GM21390 (cell line): ENCODE data around the gene NPAS3.

ENCODE experiments used
- ATAC-seq: cut with Tn5 transposase; IDR thresholded peaks from one replicate; pipeline ENCODE4 v1.9.1; 2021; ENCODE audit not compliant: unreplicated experiment

Gene NPAS3

DNA sequence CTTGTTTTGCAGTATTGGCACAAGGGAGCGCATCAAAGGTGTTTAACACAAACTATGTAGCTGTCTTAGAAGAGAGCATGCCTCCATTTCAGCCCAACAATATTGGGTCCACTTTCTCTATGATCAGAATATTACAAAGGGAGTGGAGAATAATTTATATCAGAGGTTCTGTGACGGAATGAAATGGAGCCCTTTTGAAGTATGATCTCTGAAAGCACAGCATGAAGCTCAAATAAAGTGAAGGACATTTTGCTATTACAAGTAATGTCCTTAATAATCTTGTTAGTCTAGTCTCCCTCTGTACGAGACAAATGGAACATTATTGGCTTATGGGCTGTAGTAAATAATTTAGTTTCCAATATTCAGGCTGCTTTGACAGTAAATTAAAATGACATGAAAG lies 302.7 kb downstream of the NPAS3 start:
- ATAC-seq: no peak

DNA sequence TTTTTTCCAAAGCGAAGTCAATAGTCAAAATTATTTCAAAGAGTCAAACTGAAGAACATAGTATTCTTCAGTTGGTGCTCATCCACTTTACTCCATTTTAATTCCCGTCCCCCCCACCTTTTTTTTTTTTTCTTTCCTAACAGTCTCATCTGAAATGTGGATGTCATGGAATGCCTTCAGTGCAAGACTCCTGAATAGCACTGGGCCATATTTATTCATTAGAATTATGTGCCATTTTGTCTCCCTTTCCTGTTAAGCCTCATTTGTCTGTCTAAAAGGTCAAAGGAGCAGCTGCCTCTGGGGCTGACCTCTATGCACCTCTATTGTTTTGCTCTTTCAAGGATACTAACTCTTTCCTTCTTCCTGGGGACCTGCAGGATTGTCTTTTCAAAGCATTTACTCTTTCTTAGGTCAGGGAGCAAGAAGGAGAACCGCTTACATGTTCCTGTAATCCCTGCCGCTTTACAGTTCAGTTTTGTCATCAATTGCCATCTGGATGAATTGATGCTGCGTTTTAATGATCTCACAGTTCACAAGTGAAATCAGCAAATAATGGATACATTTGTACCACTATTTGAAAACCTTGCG lies 310.6 kb downstream of the NPAS3 start:
- no peak for ATAC-seq

DNA sequence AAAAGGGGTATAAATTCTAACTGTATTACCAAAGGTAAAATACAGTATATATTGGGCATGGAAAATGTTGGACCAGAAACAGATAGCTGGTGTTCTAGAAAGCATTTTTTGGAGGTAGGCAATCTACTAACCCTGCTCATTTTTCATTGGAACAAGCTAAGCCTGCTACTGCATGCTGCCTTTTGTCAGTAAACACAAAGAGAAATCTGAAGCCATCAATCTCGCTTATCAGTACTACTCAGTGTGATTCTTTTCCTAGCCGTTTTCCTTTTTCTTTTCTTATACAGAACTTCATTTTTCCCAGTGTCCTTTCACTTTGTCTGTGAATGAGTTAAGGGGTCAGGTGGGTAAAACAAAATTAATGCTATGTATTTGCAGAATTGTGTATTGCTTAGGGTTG lies 312.3 kb downstream of the NPAS3 start:
- ATAC-seq: no peak

DNA sequence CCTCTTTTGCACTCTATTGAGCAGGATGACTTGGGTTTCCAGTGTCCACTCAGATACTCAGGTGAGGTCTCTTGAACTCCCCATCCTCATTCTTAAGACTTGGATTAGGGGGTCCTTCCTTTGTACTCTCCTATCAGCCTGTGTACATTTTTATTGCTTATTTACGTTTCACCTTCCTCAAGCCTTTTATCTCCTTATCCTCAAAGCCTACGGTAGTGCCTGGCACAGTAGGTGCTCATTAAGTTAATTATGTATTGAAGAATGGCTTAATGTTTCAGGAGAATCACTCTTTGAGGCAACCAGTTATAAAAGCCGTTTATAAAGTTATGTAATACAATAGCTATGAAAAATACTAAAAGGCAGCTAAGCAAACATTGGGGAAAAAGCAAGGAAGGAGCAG lies 315.7 kb downstream of the NPAS3 start:
- no peak for ATAC-seq

DNA sequence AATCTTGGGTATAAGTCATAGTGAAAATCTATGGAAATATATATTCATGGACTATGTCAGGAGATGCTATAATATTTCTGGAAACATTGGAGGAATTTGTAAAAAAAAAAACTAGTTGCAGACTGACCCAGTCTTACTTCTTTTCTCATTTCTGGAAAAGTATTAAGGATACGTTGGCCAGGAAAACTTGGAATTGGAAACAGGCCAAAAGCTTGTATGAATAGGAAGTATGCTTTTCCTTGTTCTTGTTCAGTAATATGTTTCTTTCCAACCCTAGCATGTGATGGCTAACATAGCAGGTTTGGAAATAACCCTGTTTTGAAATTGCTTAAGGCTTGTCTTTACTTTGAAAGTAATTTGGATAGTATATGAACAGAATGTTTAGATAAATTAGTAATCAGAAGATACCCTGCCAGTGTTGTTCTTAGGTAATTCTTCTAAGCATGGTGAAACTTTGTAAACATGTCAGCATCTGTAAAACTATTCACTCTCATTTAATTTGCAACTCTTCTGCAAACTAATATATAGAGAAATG lies 316.2 kb downstream of the NPAS3 start:
- no peak for ATAC-seq

DNA sequence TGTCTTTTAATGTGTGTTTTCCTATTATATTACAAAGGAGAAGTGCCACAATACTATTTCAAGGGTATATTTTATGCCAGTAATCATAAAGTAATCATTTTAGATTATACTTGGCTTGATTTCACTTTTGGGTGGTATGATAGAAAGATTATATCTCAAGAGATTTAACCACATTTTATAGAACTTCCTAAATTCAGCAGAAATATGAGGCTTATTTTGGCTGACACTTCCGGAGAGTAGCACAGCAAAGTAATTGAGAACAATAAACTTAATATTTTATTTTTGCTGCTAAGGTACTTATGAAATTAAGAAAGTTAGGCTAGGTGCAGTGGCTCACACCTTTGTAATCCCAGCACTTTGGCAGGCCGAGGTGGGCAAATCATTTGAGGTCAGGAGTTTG lies 319.1 kb downstream of the NPAS3 start:
- ATAC-seq: no peak

DNA sequence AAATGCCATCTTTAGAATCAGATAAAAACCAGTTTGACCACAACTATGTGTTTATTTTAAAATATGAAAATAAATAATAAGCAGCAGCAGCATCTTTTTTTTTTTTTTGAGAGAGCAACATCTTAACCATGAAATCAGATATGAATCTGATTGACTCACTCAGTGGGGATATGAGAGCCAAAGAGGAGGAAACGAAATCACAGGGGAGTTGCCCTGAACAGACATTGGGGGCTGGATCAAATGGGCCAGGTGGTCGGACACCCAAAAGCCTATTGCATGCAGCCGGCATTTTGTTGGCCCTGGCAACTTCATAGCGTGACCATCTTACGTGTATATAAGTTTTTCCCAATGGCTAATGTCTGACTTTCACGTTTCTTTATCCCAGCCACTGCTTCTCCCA lies 321.1 kb downstream of the NPAS3 start:
- ATAC-seq: no peak

DNA sequence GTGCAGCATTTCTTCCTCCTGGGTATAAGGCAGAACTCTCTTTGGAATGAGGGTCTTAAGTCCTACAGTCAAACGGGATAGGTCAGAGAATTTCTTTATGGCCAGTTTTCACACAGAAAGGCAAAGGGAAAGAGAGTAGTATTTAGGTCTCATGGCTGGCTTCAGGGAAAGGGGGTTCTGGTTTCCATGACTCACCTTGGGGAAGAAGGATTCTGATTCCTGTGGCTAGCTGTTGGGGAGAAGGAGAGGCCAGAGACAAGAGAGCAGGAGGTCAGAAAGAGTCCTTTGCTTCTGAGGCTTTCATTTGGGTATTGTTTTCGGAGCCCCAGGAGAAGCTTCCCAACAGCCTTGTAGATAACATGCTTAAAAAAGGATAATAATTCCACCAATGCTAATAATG lies 332.5 kb downstream of the NPAS3 start:
- ATAC-seq: no peak

DNA sequence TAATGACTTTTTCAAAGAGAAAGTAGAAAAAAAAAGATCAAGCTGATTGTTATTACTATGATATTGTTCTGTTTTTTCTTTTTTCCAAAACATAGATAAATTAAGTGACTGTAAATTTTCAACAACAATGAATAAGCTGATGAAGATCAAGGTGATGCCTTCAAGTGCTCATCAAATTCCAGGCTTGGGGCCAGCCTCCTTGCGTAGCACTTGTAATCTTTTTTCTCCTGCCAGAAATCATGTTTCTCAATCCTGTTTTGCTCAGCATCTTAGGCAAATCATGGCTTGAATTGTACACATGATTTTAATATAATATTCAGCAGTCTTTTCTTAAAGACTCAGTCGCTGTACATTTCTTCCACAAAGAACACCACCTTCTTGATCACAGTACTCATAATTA lies 333.2 kb downstream of the NPAS3 start:
- ATAC-seq: no peak

DNA sequence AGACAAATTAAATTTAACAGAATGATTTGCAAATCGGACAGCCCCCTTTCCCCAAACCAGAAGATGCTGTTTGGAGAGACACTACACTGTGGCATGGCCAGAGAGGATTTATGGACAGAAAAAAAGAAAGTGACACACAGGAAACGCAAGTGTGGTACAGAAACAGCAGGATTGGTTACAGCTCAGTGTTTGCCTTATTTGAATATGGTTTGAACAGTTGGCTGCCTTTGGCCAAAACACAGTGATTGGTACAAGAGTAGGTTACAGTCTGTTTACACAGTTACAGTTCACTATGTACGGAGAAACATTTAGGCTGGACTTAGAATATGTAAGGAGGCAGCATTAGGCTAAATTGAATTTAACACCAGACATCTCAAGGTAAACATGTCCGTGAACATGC lies 335.3 kb downstream of the NPAS3 start:
- ATAC-seq: no peak

DNA sequence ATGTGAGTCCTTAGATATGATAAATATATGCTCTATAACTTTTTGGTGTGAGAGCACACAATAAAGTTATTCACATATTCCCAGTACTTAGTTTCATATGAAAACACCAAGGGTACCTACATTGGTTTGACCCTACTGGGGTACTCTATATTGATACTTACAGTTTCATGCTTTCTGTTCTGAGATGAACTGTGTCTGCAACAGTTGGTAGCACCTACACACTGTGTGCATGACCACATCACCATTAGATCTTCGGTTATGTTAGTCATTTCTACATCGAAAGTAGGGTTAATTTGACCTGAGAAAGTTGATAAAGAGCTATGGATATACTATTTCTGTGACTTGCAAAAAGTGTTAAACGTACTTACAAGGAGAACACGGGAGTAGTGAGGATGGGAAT lies 337.2 kb downstream of the NPAS3 start:
- ATAC-seq: no peak

DNA sequence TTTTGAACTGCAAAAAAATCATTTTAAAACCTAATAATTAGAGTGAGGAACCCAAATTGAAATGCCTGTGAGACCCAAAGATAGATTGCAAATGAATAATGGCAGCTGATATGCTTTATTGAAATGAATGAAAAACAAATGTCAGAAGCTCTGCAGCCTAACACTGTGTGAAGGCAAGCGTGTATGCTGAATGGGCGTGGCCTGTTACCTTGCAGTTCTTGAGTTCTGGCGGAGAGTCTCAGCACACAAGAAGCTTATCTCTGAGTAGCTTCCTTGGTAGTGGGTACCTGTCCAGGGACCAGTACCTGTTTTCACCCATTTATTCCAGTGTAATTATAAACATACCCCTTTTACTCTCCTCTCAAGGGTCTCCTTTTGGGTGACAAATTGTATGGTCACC lies 341.2 kb downstream of the NPAS3 start:
- ATAC-seq: no peak

DNA sequence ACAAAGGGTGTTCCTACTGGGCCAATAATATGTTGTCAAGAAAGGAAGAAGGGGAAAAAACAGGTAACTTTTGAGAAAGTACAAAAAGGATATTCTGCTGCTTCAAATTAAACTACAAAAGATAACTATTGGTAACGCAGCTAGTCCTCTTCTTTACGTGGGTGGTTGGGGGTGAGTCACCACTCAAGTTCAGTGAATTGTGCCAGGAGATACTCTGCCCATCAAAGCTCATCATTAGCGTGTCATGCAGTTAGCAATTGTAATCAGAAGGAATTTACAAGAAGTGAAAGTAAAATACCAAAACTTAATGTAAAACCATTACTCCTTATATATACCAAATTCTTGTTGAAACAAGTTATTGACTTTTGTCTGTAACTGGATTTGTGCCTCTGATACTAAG lies 342.0 kb downstream of the NPAS3 start:
- ATAC-seq: no peak

DNA sequence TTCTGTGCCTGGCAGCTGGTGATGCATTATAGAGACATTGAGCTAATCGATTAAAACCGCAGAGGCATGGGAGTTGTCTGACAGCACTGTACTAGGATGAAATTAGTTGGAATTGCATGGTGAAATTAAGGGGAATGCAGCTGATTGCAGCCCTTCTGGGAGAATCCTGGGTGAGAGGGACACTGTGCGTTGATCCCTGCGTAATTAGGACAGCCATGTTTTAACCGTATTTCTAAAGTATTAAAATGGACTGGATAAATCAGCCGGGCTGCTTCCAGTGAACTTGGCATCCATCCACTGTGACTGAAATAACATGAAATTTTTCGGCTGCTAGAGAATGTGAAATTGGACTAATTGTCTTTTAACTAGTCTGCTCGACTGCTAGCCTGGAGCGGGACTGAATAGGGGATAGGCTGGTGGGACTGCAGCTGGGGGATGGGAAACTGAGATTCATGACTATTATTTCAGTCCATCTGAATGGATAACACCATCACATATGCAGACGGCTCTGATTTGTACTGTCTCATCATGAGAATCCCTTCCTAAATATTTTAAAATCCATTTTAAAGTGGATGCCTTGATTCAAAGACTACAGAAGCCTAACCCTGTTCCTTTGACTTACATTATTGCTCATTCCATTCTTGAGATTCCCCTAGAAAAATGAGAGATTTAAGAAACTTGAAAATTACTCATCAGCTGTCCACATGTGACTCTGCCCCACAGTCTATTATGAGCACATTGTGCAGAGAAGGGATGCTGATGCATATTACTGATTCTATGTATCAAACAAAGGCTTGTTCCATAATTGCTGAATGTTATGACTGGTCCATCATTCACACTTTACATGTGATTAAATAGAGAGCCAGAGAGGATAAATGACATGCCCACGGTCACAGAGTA lies 343.9 kb downstream of the NPAS3 start:
- ATAC-seq: no peak

DNA sequence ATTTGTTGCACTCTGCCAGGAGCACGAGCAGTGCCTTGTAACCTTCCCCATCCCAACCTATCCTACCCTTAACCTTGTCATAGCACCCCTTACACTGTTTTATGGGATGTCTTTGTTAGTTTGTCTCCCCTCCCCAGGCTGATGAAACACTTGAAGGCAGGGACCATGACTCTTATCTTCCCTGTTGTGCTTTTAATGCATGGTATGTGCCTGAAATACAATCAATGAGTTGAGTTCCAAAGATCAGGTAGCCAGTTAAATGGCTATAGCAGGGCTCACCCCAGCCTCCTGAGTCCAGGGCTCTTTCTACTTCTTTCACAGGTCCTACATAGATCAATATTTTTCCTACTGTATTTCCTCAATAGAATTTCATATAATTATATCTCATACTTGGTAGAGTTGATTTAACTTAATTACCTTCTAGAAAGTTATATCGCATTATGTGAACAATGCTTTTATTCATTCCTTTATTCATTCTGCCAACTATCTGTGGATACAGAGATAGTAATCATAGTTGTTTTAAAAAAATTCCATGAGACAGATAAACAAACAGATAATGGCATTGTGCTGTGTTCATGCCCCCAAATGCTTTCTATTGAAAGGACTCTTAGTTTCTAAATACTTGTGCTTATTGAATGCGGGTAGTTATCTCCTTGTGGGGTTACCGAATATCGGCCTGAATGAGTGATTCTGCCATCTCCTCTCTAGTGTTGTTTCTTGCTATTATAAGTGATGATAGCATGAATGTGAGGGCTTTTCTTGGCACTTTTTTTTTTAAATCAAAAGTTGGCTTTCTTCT lies 347.4 kb downstream of the NPAS3 start:
- no peak for ATAC-seq

DNA sequence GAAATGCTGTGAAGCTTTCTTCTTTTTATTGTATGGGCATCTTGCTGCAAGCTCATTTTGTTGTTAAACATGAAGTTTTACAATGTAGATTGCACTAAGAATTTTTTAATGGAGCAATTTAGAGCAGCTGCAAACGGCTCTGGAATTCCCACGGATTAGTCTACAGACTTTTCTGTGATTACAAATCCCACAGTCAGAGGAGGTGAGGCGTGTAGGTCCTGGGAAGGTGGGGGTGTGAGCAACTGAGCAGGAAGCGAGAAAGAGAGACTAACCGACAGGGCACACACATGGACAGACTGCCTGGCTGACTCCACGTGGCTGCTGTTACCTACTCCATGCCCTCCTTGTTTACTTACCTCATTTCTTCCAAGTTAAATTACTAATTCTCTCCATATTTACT lies 348.5 kb downstream of the NPAS3 start:
- no peak for ATAC-seq

DNA sequence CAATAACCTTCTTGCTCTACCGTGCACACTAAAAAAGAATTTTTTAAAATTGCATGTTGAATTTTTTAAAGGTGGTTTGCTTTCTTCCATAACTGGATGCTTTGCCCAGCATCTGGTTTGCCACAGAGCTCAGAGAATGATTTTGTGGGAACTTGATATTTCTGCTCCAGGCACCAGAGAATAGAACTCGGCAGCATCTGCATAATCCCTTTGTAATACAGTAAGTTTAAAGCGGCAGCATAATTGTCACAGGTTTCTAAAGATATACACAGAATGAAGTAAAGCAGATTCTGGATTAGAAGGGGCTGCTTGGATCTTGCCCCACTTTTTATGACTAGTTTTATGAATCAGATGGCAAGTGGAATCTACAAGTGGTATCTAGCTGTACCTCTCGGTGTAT lies 352.0 kb downstream of the NPAS3 start:
- ATAC-seq: no peak

DNA sequence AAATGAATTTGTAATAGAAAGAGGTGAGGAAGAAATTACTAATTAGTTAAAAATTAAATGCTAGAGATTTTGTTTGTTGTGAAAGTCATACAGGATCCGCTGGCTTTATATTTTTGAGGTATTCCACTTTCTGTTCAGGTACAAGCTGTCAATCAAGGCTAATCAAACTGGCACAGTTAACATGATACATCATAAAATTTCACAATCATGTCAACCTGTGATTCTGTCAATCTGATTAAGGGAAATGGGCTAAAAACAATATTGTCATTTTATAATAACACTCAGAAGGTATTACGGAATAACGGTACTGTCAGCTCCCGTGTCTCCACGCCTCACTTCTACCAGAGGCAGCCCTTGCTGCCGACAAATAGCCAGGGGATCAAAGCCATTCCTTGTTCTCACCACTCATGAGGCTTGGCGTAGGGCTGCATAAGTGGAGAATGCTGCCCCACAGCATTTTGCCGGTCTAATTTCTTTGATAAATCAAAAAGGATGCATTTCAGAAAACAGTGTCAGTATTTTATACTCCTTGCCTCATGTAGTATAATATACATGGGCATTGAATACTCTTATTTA lies 352.9 kb downstream of the NPAS3 start:
- no peak for ATAC-seq

DNA sequence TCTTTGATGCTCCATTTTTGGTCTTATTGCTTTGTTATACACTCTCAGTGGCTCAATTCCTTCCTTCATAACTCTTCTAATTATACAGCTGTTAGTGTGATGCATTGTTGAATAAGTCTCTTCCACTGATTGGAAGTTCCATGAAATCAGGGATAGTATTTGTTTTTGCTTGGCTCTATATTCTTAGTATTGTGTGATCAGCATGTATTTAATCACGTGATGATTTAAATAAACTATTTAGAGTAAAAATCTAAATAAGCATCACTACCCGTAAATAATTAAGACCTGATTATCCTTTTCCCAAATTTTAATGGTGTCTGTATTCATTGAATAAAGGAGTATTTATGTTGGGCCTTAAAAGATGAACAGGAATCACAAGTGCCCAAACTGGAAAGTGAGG lies 355.7 kb downstream of the NPAS3 start:
- ATAC-seq: no peak

DNA sequence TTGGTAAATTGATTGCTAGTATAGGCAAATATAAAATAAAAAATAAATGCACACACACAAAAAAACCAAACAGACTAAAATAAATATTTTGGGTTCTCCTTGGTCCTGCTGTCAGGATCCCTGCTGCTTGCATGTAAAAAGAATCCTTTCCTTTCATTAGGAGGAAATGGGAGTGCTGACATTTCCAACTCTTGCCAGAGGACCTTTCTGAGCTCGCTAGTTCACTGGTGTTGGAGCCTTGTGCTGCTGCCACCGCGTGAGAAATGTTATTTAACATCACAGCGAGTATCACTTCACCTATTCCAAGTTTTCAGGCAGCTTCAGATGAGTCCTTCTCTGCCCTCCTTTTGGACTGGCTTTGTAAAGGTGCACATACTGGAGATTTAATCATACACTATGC lies 358.9 kb downstream of the NPAS3 start:
- ATAC-seq: no peak

DNA sequence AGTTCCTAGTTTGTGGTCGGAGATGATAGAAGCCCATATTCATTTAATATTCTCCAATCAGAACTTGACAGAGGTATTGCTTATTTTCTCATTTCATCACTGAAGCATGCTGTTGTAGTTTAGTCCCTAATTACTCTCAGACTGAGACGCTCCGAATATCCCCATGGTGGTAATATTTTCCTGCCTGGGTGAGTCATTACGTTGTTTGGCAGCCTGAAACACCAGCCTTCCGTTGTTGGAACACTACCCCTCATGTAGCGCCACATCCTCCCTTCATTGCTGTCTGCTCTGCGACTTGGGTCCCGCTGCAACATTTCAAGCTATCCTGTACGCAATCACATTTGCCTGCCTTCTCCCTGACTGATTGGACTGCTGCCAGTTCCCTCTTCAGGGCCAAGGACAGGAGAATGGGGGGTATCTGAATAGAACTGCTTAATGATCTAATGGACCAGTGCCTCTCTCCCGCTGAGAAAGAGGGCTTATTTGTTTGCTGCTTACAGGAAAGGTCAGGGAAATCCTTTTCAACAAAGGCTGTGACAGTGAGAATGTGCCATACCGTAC lies 369.1 kb downstream of the NPAS3 start:
- ATAC-seq: no peak
